Brain microvascular endothelial cell (primary cell): ENCODE results near the gene PDP2.

Source experiments
- DNase-seq: peaks from one replicate; pipeline ENCODE4 v3.0.0-alpha.2; 2020
- H3K27ac ChIP-seq: fragments of 250-450 bp; sonication (Bioruptor Pico); 2 replicates; pipeline ENCODE4 v1.5.1; 2020; ENCODE audit warnings: mild to moderate bottlenecking, moderate library complexity
- H3K27me3 ChIP-seq: fragments of 250-450 bp; sonication (Bioruptor Pico); replicated peaks from 2 replicates; pipeline ENCODE4 v1.5.1; 2020; ENCODE audit warnings: mild to moderate bottlenecking
- H3K36me3 ChIP-seq: fragments of 250-450 bp; sonication (Bioruptor Pico); replicated peaks from 2 replicates; pipeline ENCODE4 v1.5.1; 2020; ENCODE audit warnings: mild to moderate bottlenecking
- H3K4me3 ChIP-seq: 2 replicates; pipeline ENCODE4 v1.5.1; 2011; ENCODE audit warnings: low read depth, mild to moderate bottlenecking, control low read depth, low read length, moderate library complexity
- in situ Hi-C: cut with HindIII; loops from 2 replicates; pipeline ENCODE4 v1.10.0; 2017; ENCODE audit warnings: low sequenced_read_pairs, low pct_ligation_motif_present
- TF ChIP-seq, protein P1 (sequence below): IDR thresholded peaks from 2 replicates; pipeline ENCODE4 v1.5.1; 2011; ENCODE audit warnings: low read depth, mild to moderate bottlenecking, moderate library complexity, low read length, control low read depth, inconsistent platforms; ENCODE audit errors: missing control alignments

The PDP2 gene

GRCh38 chr16:66841366-66841765, 38.9 kb upstream of the PDP2 start:
- H3K4me3 ChIP-seq, result no peak overlapping the region
- no peaks in the 10 kb centered on the region for H3K36me3 ChIP-seq
- peaks cover 22% of the 10 kb centered on the region for H3K27me3 ChIP-seq
- TF ChIP-seq, protein P1, sequence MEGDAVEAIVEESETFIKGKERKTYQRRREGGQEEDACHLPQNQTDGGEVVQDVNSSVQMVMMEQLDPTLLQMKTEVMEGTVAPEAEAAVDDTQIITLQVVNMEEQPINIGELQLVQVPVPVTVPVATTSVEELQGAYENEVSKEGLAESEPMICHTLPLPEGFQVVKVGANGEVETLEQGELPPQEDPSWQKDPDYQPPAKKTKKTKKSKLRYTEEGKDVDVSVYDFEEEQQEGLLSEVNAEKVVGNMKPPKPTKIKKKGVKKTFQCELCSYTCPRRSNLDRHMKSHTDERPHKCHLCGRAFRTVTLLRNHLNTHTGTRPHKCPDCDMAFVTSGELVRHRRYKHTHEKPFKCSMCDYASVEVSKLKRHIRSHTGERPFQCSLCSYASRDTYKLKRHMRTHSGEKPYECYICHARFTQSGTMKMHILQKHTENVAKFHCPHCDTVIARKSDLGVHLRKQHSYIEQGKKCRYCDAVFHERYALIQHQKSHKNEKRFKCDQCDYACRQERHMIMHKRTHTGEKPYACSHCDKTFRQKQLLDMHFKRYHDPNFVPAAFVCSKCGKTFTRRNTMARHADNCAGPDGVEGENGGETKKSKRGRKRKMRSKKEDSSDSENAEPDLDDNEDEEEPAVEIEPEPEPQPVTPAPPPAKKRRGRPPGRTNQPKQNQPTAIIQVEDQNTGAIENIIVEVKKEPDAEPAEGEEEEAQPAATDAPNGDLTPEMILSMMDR, result no peak
- H3K27ac ChIP-seq, result no peak overlapping the region
- no peak for DNase-seq
- in situ Hi-C loops, result no loop called here

GRCh38 chr16:66842765-66843164, 37.5 kb upstream of the PDP2 start:
- in situ Hi-C loops, result no loop called here
- Histone ChIP-seq H3K27ac (no peak overlapping the region), H3K4me3 (no peak overlapping the region), H3K27me3 (peaks cover 32% of the 10 kb centered on the region), H3K36me3 (no peaks in the 10 kb centered on the region)
- TF ChIP-seq, protein P1, result no peak
- no peak for DNase-seq

DNA sequence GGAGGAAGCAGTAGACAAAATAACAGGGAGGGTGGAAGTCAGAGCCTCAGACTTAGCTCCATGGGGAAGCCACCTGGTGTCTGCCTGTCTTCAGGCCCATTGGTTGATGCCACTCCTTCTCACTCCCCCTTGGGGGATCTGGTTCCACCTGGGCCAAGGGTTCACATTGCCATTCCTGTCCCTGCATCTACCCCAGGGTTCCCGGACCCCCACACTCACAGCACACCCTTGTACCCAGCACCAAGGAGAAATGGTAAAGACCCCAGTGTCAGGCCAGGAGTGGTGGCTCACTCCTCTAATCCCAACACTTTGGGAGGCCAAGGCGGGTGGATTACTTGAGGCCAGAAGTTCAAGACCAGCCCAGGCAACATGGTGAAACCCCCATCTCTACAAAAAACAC, 37.1 kb upstream of the PDP2 start:
- peaks cover 32% of the 10 kb centered on the region for H3K27me3 ChIP-seq
- TF ChIP-seq, protein P1, result no peak
- no peak overlapping the region for H3K4me3 ChIP-seq
- H3K36me3 ChIP-seq, result no peaks in the 10 kb centered on the region
- in situ Hi-C loops, result no loop called here
- DNase-seq, result no peak
- H3K27ac ChIP-seq, result no peak overlapping the region

- H3K27ac ChIP-seq, result no peak overlapping the region
- TF ChIP-seq, protein P1, result no peak
- peaks cover 34% of the 10 kb centered on the region for H3K27me3 ChIP-seq
- no peak overlapping the region for H3K4me3 ChIP-seq
- DNase-seq, result no peak
- H3K36me3 ChIP-seq, result no peaks in the 10 kb centered on the region
- in situ Hi-C loops, result no loop called here
These were observed 36.3 kb upstream of the PDP2 start for GRCh38 chr16:66844009-66844341.

- Histone ChIP-seq H3K27me3 (peaks cover 34% of the 10 kb centered on the region), H3K27ac (no peak within 1 kb of the TSS), H3K4me3 (peak within 1 kb of the TSS; percentile 40), H3K36me3 (no peaks in the 10 kb centered on the region)
- no peak for DNase-seq
- TF ChIP-seq, protein P1, result no peak
- in situ Hi-C loops, result no loop called here
These were observed 35.8 kb upstream of the PDP2 start, which contains the start of gene CA7 for GRCh38 chr16:66844342-66845079. TSS of gene CA7 (plus strand) at chr16:66844414. CDS start at chr16:66844488, 74 bp downstream.

GRCh38 chr16:66845080-66845410, 35.3 kb upstream of the PDP2 start:
- TF ChIP-seq, protein P1, result no peak
- no peaks in the 10 kb centered on the region for H3K36me3 ChIP-seq
- no peak for DNase-seq
- in situ Hi-C loops, result no loop called here
- H3K27ac ChIP-seq, result no peak overlapping the region
- H3K4me3 ChIP-seq, result peak overlapping the region; percentile 9
- peaks cover 34% of the 10 kb centered on the region for H3K27me3 ChIP-seq
